Nephron progenitor cell (in vitro differentiated cells): ENCODE data around the gene SHB.

Experiments used
- DNase-seq: peaks from one replicate; pipeline ENCODE4 v3.0.0; 2021
- H3K27ac Mint-ChIP-seq: 2 replicates; pipeline ENCODE4 v1.8.0; 2021; ENCODE audit warnings: mild to moderate bottlenecking, moderate library complexity, mixed read lengths
- H3K27me3 Mint-ChIP-seq: 2 replicates; pipeline ENCODE4 v1.8.0; 2021; ENCODE audit warnings: mild to moderate bottlenecking, low read depth, mixed read lengths; ENCODE audit not compliant: poor library complexity
- H3K36me3 Mint-ChIP-seq: 2 replicates; pipeline ENCODE4 v1.8.0; 2021; ENCODE audit warnings: low read depth, mixed read lengths
- H3K4me1 Mint-ChIP-seq: 2 replicates; pipeline ENCODE4 v1.8.0; 2021; ENCODE audit warnings: mixed read lengths
- H3K4me3 Mint-ChIP-seq: 2 replicates; pipeline ENCODE4 v1.8.0; 2021; ENCODE audit warnings: mild to moderate bottlenecking, moderate library complexity, mixed read lengths
- H3K9me3 Mint-ChIP-seq: 2 replicates; pipeline ENCODE4 v1.8.0; 2021; ENCODE audit warnings: mild to moderate bottlenecking, moderate library complexity, mixed read lengths
- CTCF ChIP-seq: fragments of 200-600 bp; sonication (generic); IDR thresholded peaks from 2 replicates; pipeline ENCODE4 v1.5.0; 2021; ENCODE audit warnings: antibody characterized with exemption

SHB gene

GRCh38 chr9:37995961-37996818 is 72.8 kb downstream of the SHB start:
- Mint-ChIP-seq H3K4me3 (peak overlapping the region; percentile 6), H3K27me3 (peaks cover 13% of the 10 kb centered on the region), H3K4me1 (peaks cover 65% of the 10 kb centered on the region), H3K9me3 (no peaks in the 10 kb centered on the region), H3K27ac (peak overlapping the region; percentile 29), H3K36me3 (no peaks in the 10 kb centered on the region)
- no peak for DNase-seq
- no peak for TF ChIP-seq CTCF

- peaks cover 60% of the 10 kb centered on the region for H3K4me1 Mint-ChIP-seq
- no peak overlapping the region for H3K27ac Mint-ChIP-seq
These were observed 73.7 kb downstream of the SHB start for GRCh38 chr9:37995348-37995737.

GRCh38 chr9:37994639-37995347 is 74.2 kb downstream of the SHB start:
- Mint-ChIP-seq H3K27ac (no peak overlapping the region), H3K9me3 (no peaks in the 10 kb centered on the region), H3K27me3 (peaks cover 11% of the 10 kb centered on the region), H3K4me1 (peaks cover 57% of the 10 kb centered on the region), H3K36me3 (no peaks in the 10 kb centered on the region), H3K4me3 (no peak overlapping the region)
- TF ChIP-seq CTCF, result no peak
- DNase-seq, result no peak

More at GRCh38 chr9:37995348-37995737, 73.7 kb downstream of the SHB start:
- no peak for TF ChIP-seq CTCF
- Mint-ChIP-seq H3K36me3 (no peaks in the 10 kb centered on the region), H3K4me3 (no peak overlapping the region), H3K9me3 (no peaks in the 10 kb centered on the region), H3K27me3 (peaks cover 13% of the 10 kb centered on the region)
- no peak for DNase-seq

GRCh38 chr9:37992924-37993349 is 76.1 kb downstream of the SHB start:
- no peak overlapping the region for H3K4me3 Mint-ChIP-seq
- DNase-seq, result no peak
- no peaks in the 10 kb centered on the region for H3K9me3 Mint-ChIP-seq

GRCh38 chr9:37990404-37991015 is 78.5 kb downstream of the SHB start:
- Mint-ChIP-seq H3K4me3 (no peak overlapping the region), H3K36me3 (no peaks in the 10 kb centered on the region), H3K27ac (no peak overlapping the region), H3K4me1 (peaks cover 33% of the 10 kb centered on the region), H3K27me3 (peaks cover 10% of the 10 kb centered on the region), H3K9me3 (no peaks in the 10 kb centered on the region)
- TF ChIP-seq CTCF, result no peak
- DNase-seq, result no peak

More at GRCh38 chr9:37992924-37993349, 76.1 kb downstream of the SHB start:
- peaks cover 10% of the 10 kb centered on the region for H3K27me3 Mint-ChIP-seq
- no peaks in the 10 kb centered on the region for H3K36me3 Mint-ChIP-seq
- H3K27ac Mint-ChIP-seq, result no peak overlapping the region
- peaks cover 41% of the 10 kb centered on the region for H3K4me1 Mint-ChIP-seq
- no peak for TF ChIP-seq CTCF
